Nephron (organoid): ENCODE data around the gene NDUFA6.

Source experiments
- H3K27ac Mint-ChIP-seq, 3 experiments: 2 replicates each; pipeline ENCODE4 v1.8.0; 2020; ENCODE audit warnings: mixed read lengths in 3 of 3, mild to moderate bottlenecking in 2 of 3, moderate library complexity in 1 of 3
- H3K27me3 Mint-ChIP-seq: 2 replicates; pipeline ENCODE4 v1.8.0; 2021; ENCODE audit warnings: low read depth, mild to moderate bottlenecking, moderate library complexity, mixed read lengths
- H3K36me3 Mint-ChIP-seq: 2 replicates; pipeline ENCODE4 v1.8.0; 2020; ENCODE audit warnings: low read depth, mixed read lengths
- H3K4me1 Mint-ChIP-seq: 2 replicates; pipeline ENCODE4 v1.8.0; 2020; ENCODE audit warnings: mixed read lengths
- H3K4me3 Mint-ChIP-seq, 3 experiments: 2 replicates each; pipeline ENCODE4 v1.8.0; 2020; ENCODE audit warnings: mild to moderate bottlenecking in 3 of 3, mixed read lengths in 3 of 3, moderate library complexity in 2 of 3
- H3K9me3 Mint-ChIP-seq: 2 replicates; pipeline ENCODE4 v1.8.0; 2020; ENCODE audit warnings: mixed read lengths
- CTCF ChIP-seq, 3 experiments: fragments of 200-600 bp; sonication (generic); IDR thresholded peaks; one replicate each; pipeline ENCODE4 v1.5.0; 2021; ENCODE audit warnings: antibody characterized with exemption in 3 of 3; ENCODE audit not compliant: unreplicated experiment in 3 of 3

Gene NDUFA6

GRCh38 chr22:42066126-42066761 is 24.3 kb downstream of the NDUFA6 start:
- H3K27ac Mint-ChIP-seq: no peak overlapping the region
- peaks cover 28% of the 10 kb centered on the region for H3K36me3 Mint-ChIP-seq
- H3K9me3 Mint-ChIP-seq: no peaks in the 10 kb centered on the region
- H3K4me1 Mint-ChIP-seq: peaks cover 8% of the 10 kb centered on the region
- no peak for TF ChIP-seq CTCF (IDR thresholded peaks at IDR 0.05; ENCODE audit: unreplicated experiment in 3 of 3)
- no peaks in the 10 kb centered on the region for H3K27me3 Mint-ChIP-seq
- H3K4me3 Mint-ChIP-seq: no peak overlapping the region

GRCh38 chr22:42065438-42066125 is 25.0 kb downstream of the NDUFA6 start:
- Mint-ChIP-seq H3K27me3 (no peaks in the 10 kb centered on the region), H3K27ac (no peak overlapping the region), H3K4me3 (peak overlapping the region in 1 of 3 experiments; percentile 35), H3K36me3 (peaks cover 33% of the 10 kb centered on the region), H3K4me1 (peaks cover 1% of the 10 kb centered on the region), H3K9me3 (no peaks in the 10 kb centered on the region)
- no peak for TF ChIP-seq CTCF (IDR thresholded peaks at IDR 0.05; ENCODE audit: unreplicated experiment in 3 of 3)

- TF ChIP-seq CTCF (IDR thresholded peaks at IDR 0.05; ENCODE audit: unreplicated experiment in 3 of 3): no peak
- Mint-ChIP-seq H3K4me1 (no peaks in the 10 kb centered on the region), H3K27me3 (no peaks in the 10 kb centered on the region), H3K4me3 (no peak overlapping the region), H3K9me3 (no peaks in the 10 kb centered on the region), H3K27ac (no peak overlapping the region), H3K36me3 (peaks cover 38% of the 10 kb centered on the region)
Measured at GRCh38 chr22:42064629-42065028, 25.9 kb downstream of the NDUFA6 start.

GRCh38 chr22:42062506-42063170 is 27.9 kb downstream of the NDUFA6 start:
- no peak for TF ChIP-seq CTCF (IDR thresholded peaks at IDR 0.05; ENCODE audit: unreplicated experiment in 3 of 3)
- Mint-ChIP-seq H3K36me3 (peaks cover 55% of the 10 kb centered on the region), H3K27me3 (no peaks in the 10 kb centered on the region), H3K27ac (no peak overlapping the region), H3K4me3 (no peak overlapping the region), H3K4me1 (no peaks in the 10 kb centered on the region), H3K9me3 (peaks cover 5% of the 10 kb centered on the region)

GRCh38 chr22:42061041-42061440 is 29.5 kb downstream of the NDUFA6 start:
- no peaks in the 10 kb centered on the region for H3K4me1 Mint-ChIP-seq
- no peak overlapping the region for H3K27ac Mint-ChIP-seq
- no peak overlapping the region for H3K4me3 Mint-ChIP-seq
- no peaks in the 10 kb centered on the region for H3K27me3 Mint-ChIP-seq
- peaks cover 56% of the 10 kb centered on the region for H3K36me3 Mint-ChIP-seq
- no peak for TF ChIP-seq CTCF (IDR thresholded peaks at IDR 0.05; ENCODE audit: unreplicated experiment in 3 of 3)
- H3K9me3 Mint-ChIP-seq: peaks cover 18% of the 10 kb centered on the region
